Smooth muscle cell (in vitro differentiated cells): ENCODE data around the gene ADAMTS7. TPM values are rescaled to one million over a fixed set of nuclear protein-coding genes. Genes with fewer than 3 reads are reported as not detected.
"Not testable (repeated sequence)": the region's sequence is repeated elsewhere in the genome, so short reads cannot be mapped to it uniquely, and the experiment has no call there.

Source experiments
- DNase-seq: peaks from one replicate; lab custom pipeline; 2025; ENCODE audit not compliant: unreplicated experiment; lab: John Stamatoyannopoulos, UW
- H2AFZ ChIP-seq: fragments of 200-600 bp; sonication (generic); 2 replicates; pipeline ENCODE4 v1.6.0; 2016; ENCODE audit warnings: antibody characterized with exemption, low read depth, mild to moderate bottlenecking
- H3F3A ChIP-seq: fragments of 200-600 bp; sonication (generic); 2 replicates; pipeline ENCODE4 v1.6.0; 2017; ENCODE audit warnings: antibody characterized with exemption, low read depth
- H3K27ac ChIP-seq: fragments of 200-600 bp; sonication (generic); 2 replicates; pipeline ENCODE4 v1.5.1; 2016; ENCODE audit warnings: low read depth, mild to moderate bottlenecking
- H3K27me3 ChIP-seq: fragments of 200-600 bp; sonication (generic); 2 replicates; pipeline ENCODE4 v1.6.1; 2016; ENCODE audit warnings: low read depth, mild to moderate bottlenecking
- H3K36me3 ChIP-seq: fragments of 200-600 bp; sonication (generic); 2 replicates; pipeline ENCODE4 v1.5.1; 2016; ENCODE audit warnings: low read depth
- H3K4me1 ChIP-seq: fragments of 200-600 bp; sonication (generic); 2 replicates; pipeline ENCODE4 v1.5.1; 2016; ENCODE audit warnings: low read depth
- H3K4me2 ChIP-seq: fragments of 200-600 bp; sonication (generic); 2 replicates; pipeline ENCODE4 v1.6.0; 2016; ENCODE audit warnings: mild to moderate bottlenecking
- H3K4me3 ChIP-seq: fragments of 200-600 bp; sonication (generic); 2 replicates; pipeline ENCODE4 v1.5.1; 2016; ENCODE audit warnings: mild to moderate bottlenecking
- H3K79me2 ChIP-seq: fragments of 200-600 bp; sonication (generic); 2 replicates; pipeline ENCODE4 v1.6.0; 2016; ENCODE audit warnings: low read depth, mild to moderate bottlenecking
- H3K9ac ChIP-seq: fragments of 200-600 bp; sonication (generic); 2 replicates; pipeline ENCODE4 v1.6.0; 2016; ENCODE audit warnings: low read depth
- H3K9me3 ChIP-seq: fragments of 200-600 bp; sonication (generic); replicated peaks from 2 replicates; pipeline ENCODE4 v1.5.1; 2016; ENCODE audit warnings: low read depth
- H4K20me1 ChIP-seq: fragments of 200-600 bp; sonication (generic); 2 replicates; pipeline ENCODE4 v1.6.0; 2016; ENCODE audit warnings: low read depth
- WGBS: methylation state at CpG from one replicate; pipeline ENCODE4 v1.1.7; 2016; ENCODE audit warnings: low lambda C conversion rate; 5-methylcytosine and 5-hydroxymethylcytosine counted together
- polyA plus RNA-seq: library from polyadenylated mRNA; unstranded; fragments of >200 nt; fragmentation: Nextera tagmentation; extraction: Ambion mirVana; gene quantifications from 2 replicates; pipeline ENCODE4 v1.2.1, GENCODE V29; 2016
- total RNA-seq: library from RNA; depleted of rRNA; stranded (reverse); fragments of >200 nt; gene quantifications from 2 replicates; pipeline ENCODE4 v1.2.3, GENCODE V29; 2014
- TF ChIP-seq, protein P1 (sequence below): fragments of 200-600 bp; sonication (generic); IDR thresholded peaks from 2 replicates; pipeline ENCODE4 v1.5.1; 2017; ENCODE audit warnings: borderline replicate concordance, mild to moderate bottlenecking, antibody characterized with exemption; ENCODE audit not compliant: insufficient read depth, poor library complexity, severe bottlenecking

Gene ADAMTS7
- total and polyA plus RNA-seq, 2 experiments from 2014 or later, result 11.0 to 11.2 TPM

DNA sequence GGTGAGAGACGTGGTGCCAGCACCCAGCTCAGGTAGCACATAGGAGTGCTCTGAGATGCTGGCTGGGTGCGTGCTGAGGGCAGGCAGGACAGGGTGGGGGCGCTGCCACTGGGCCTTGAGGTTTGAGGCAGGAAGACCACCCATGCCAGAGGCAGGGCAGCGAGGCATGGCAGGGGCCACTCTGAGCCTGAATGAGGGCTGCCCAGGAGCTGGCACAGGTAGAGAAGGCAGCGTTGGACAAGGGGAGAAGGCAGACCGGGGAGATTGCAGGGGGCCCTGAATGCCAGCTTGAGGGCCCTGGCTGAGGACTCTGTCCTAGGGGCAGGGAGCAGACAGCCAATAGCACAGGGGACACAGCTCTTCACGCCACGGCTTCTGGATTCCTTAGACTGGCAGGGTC lies 50.2 kb downstream of the ADAMTS7 start:
- Histone ChIP-seq H2AFZ (no peak overlapping the region), H3K4me1 (no peaks in the 10 kb centered on the region), H3K79me2 (no peaks in the 10 kb centered on the region), H3K4me2 (no peak overlapping the region), H3K9ac (no peak overlapping the region), H3K4me3 (no peak overlapping the region), H3K36me3 (no peaks in the 10 kb centered on the region), H3K27me3 (no peaks in the 10 kb centered on the region), H3K9me3 (no peaks in the 10 kb centered on the region), H3K27ac (no peak overlapping the region), H4K20me1 (no peaks in the 10 kb centered on the region), H3F3A (no peaks in the 10 kb centered on the region)
- TF ChIP-seq, protein P1, sequence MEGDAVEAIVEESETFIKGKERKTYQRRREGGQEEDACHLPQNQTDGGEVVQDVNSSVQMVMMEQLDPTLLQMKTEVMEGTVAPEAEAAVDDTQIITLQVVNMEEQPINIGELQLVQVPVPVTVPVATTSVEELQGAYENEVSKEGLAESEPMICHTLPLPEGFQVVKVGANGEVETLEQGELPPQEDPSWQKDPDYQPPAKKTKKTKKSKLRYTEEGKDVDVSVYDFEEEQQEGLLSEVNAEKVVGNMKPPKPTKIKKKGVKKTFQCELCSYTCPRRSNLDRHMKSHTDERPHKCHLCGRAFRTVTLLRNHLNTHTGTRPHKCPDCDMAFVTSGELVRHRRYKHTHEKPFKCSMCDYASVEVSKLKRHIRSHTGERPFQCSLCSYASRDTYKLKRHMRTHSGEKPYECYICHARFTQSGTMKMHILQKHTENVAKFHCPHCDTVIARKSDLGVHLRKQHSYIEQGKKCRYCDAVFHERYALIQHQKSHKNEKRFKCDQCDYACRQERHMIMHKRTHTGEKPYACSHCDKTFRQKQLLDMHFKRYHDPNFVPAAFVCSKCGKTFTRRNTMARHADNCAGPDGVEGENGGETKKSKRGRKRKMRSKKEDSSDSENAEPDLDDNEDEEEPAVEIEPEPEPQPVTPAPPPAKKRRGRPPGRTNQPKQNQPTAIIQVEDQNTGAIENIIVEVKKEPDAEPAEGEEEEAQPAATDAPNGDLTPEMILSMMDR, result no peak
- no peak for DNase-seq
- WGBS, result 99% methylated on average over 7 of the region's 8 CpGs

DNA sequence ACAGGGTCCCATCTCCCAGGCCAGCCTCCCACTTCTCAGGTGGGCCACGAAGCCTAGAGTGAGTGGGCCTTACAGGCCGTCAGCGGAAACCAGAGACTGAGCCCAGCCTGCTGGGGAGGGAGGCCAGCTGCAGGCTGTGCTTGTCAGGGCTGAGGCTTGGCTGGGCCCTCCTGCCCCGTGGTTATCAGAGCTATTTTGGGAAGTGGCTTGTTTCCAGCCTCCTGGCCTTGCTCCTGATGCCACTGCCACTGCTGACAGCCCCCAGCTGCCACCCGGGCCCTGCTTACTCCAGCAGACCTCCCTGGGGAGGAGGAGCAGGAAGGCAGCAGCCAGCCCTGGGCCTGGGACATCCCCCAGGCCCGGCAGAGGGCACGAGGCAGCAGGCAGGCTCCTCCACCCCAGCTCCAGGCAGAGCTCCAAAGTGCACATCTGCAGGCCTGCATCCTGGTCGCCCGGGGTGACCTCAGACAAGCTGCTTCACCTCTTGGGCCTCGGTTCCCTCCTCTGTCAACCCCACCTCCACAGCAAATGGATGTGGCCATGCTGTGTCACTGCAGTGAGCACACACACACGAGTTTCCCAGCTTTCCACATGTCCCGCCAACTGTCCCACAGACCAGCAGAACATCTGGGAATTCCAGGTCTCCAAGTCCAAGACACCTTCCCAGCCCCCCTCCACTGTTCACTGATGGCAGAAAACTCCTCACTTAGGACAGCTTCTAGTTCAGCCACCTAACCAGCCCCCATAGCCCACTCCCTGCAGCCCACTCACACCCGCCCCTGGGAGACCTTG lies 51.0 kb downstream of the ADAMTS7 start:
- not testable (repeated sequence) for H2AFZ ChIP-seq, H4K20me1 ChIP-seq, H3K4me1 ChIP-seq, H3K4me3 ChIP-seq, H3F3A ChIP-seq, H3K4me2 ChIP-seq, H3K27ac ChIP-seq, H3K9ac ChIP-seq, H3K79me2 ChIP-seq, H3K27me3 ChIP-seq, H3K36me3 ChIP-seq, H3K9me3 ChIP-seq
- WGBS, result 38% methylated on average over 9 of the region's 13 CpGs
- DNase-seq, result peak; percentile 30

DNA sequence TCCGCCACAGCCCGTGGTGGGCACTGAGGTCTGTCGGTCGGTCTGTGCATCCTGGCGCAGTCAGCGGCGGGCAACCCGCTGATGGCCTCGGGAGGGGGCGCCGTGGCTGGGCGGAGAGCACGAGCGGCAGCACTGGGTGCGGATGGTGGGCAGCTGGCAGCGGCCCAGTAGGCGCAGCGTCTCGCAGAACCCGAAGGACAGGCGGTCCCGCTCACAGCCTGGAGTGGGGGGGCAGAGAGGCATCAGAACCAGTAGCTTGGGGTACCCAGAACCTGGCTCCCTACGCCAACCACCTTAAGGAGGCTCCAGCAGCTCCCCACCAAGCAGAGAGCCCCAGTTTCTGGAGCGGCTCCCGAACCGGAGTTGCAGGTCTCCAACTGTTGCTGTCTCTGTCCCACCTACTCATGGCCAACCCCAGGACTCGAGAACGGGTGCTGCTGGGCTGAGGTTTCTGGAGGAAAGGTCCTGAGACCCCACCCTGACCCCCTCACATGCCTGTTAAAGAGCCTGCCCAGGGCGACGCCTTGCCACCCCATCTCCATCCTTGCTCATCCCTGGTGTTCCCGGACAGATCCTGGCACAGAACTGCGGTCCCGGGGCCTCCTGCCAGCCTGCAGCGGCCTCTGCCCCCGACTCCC lies 51.8 kb downstream of the ADAMTS7 start:
- not testable (repeated sequence) for DNase-seq, H3K27ac ChIP-seq, H3K36me3 ChIP-seq, H3K9me3 ChIP-seq, H3K4me2 ChIP-seq, H3K79me2 ChIP-seq, H3K9ac ChIP-seq, H3K4me1 ChIP-seq, H3K4me3 ChIP-seq, H3F3A ChIP-seq, H3K27me3 ChIP-seq, H4K20me1 ChIP-seq, H2AFZ ChIP-seq
- 94% methylated on average over 30 of the region's 35 CpGs for WGBS

DNA sequence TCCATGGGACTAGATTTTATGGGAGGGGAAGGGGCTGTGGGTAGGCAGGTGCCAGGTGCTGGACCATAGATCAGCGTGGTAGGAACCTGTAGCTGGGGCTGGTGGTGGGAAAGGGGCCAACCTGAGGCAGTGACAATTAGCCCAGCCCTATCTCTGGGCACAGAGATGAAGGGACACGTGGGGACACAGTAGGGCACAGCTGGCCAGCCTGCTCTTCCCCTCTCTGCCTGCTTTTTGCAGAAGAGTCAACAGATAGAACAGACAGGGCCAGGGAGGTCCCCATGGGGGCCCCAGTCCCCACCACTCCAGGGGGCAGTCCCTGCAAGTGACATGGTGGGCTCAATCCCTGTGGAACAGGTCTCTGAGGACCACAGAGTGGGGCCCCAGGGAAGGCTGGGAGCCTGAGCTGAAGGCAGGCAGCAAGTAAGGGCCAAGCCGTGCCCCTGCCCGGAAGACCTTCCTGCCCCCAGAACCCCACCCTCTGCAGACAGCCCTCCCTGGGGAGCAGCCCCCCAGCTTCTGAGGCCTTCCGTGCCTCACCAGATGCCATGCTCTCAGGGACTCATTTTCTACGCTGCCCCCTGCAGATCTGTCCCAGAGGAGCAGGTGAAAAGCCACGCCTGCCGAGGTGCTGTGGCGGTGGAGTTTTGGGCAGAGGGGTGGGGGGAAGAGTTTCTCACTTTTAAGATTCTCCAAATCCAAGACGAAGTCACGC lies 52.6 kb downstream of the ADAMTS7 start:
- not testable (repeated sequence) for DNase-seq, H3K9me3 ChIP-seq, H3F3A ChIP-seq, H3K36me3 ChIP-seq, H4K20me1 ChIP-seq, H3K27me3 ChIP-seq, H2AFZ ChIP-seq, H3K4me2 ChIP-seq, H3K27ac ChIP-seq, H3K4me1 ChIP-seq, H3K79me2 ChIP-seq, H3K4me3 ChIP-seq, H3K9ac ChIP-seq
- 88% methylated on average over 9 of the region's 11 CpGs for WGBS

DNA sequence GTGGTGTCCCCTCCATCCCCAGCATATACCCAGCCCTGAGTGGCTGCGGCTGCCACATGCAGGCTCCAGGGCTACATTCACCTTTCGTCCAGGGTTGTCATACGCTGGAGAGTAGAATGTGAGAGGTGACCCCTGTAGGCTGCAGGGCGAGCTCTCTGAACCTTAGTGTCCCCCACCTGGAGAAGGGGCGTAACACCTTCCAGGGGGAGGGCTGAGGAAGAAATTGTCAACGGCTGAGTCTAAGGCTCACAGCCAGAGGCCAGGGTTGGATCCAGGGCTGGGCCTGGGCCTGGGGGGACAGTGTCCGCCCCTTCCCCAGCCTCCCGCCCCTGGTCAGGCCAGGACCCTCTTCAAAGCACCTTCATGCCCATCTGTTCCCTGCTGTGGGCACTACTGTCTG lies 53.2 kb downstream of the ADAMTS7 start:
- not testable (repeated sequence) for H3K9ac ChIP-seq, H3K27me3 ChIP-seq, H3K4me2 ChIP-seq, H3K4me3 ChIP-seq, H4K20me1 ChIP-seq, H3F3A ChIP-seq, H3K36me3 ChIP-seq, H3K4me1 ChIP-seq, H3K79me2 ChIP-seq, H3K9me3 ChIP-seq, H3K27ac ChIP-seq, H2AFZ ChIP-seq, DNase-seq
- WGBS, result 97% methylated on average over 8 of the region's 8 CpGs
